Body of pancreas (tissue), 4 donors: ENCODE measurements around the gene GALNT7.

Experiments
- POLR2A ChIP-seq, 3 donors: fragments of 450-650 bp; IDR thresholded peaks; one replicate each; pipeline ENCODE4 v1.6.1; 2016; ENCODE audit warnings: antibody characterized with exemption in 3 of 3, mild to moderate bottlenecking in 2 of 3
- TF ChIP-seq, protein P1 (sequence below), 7 experiments: fragments of 450-650 bp in 4 of 7; fragments of 200-600 bp in 3 of 7; sonication (generic) in 3 of 7; IDR thresholded peaks; one replicate each; pipeline ENCODE4 v1.5.1; 2016 to 2019; ENCODE audit warnings: antibody characterized with exemption in 7 of 7

DNA sequence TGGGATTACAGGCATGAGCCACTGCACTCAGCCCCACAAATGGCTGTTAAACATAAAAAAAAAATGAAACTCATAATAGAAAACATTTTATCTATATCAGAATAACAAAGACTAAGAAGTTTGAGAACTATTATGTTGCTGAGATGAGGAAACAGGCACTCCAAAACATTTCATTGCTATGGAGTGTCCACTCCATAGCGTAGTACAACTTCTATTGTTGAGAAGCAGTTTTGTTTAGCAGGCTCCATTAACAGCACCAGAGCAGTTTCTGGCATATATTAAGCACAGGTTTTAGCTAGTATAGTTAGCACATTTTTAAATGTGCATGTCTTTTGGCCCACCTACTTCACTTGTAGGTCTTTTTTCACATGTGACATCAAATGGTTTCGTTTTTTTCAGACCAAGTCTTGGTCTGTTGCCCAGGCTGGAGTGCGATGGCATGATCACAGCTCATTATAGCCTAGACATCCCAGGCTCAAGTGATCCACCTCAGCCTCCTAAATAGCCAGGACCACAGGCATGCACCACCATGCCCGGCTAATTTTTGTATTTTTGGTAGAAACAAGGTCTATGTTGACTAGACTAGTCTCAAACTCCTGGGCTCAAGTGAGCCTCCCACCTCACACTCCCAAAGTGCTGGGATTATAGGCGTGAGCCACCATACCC lies 159.8 kb downstream of the GALNT7 start:
- TF ChIP-seq, protein P1, sequence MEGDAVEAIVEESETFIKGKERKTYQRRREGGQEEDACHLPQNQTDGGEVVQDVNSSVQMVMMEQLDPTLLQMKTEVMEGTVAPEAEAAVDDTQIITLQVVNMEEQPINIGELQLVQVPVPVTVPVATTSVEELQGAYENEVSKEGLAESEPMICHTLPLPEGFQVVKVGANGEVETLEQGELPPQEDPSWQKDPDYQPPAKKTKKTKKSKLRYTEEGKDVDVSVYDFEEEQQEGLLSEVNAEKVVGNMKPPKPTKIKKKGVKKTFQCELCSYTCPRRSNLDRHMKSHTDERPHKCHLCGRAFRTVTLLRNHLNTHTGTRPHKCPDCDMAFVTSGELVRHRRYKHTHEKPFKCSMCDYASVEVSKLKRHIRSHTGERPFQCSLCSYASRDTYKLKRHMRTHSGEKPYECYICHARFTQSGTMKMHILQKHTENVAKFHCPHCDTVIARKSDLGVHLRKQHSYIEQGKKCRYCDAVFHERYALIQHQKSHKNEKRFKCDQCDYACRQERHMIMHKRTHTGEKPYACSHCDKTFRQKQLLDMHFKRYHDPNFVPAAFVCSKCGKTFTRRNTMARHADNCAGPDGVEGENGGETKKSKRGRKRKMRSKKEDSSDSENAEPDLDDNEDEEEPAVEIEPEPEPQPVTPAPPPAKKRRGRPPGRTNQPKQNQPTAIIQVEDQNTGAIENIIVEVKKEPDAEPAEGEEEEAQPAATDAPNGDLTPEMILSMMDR (IDR thresholded peaks at IDR 0.05) = no peak
- no peak for TF ChIP-seq POLR2A (IDR thresholded peaks at IDR 0.05)
